H9 (cell line): ENCODE results near the gene KHSRP. TPM values are rescaled to one million over a fixed set of nuclear protein-coding genes. Genes with fewer than 3 reads are reported as not detected.

Source experiments
- DNase-seq: peaks from one replicate; pipeline ENCODE4 v3.0.0-alpha.2; 2017
- H2AFZ ChIP-seq: one replicate; pipeline ENCODE4 v1.6.1; 2013; ENCODE audit warnings: mild to moderate bottlenecking, low read length, control low read depth, moderate library complexity
- H2AK5ac ChIP-seq: 2 replicates; pipeline ENCODE4 v1.6.1; 2013; ENCODE audit warnings: low read length, control low read depth, mixed read lengths; ENCODE audit not compliant: insufficient read length
- H2BK120ac ChIP-seq: one replicate; pipeline ENCODE4 v1.6.1; 2013; ENCODE audit warnings: low read depth, mild to moderate bottlenecking, low read length, control low read depth, inconsistent platforms; ENCODE audit not compliant: poor library complexity, severe bottlenecking
- H2BK12ac ChIP-seq: 2 replicates; pipeline ENCODE4 v1.6.1; 2013; ENCODE audit warnings: low read length, control low read depth, mixed read lengths, low read depth; ENCODE audit not compliant: insufficient read length
- H2BK15ac ChIP-seq: 2 replicates; pipeline ENCODE4 v1.6.1; 2013; ENCODE audit warnings: low read depth, low read length, control low read depth
- H2BK20ac ChIP-seq: one replicate; pipeline ENCODE4 v1.6.1; 2013; ENCODE audit warnings: low read depth, mild to moderate bottlenecking, low read length, control low read depth, inconsistent platforms; ENCODE audit not compliant: poor library complexity, severe bottlenecking
- H2BK5ac ChIP-seq: 2 replicates; pipeline ENCODE4 v1.6.1; 2013; ENCODE audit warnings: low read length, control low read depth, mixed read lengths; ENCODE audit not compliant: insufficient read length
- H3K14ac ChIP-seq: 2 replicates; pipeline ENCODE4 v1.6.1; 2013; ENCODE audit warnings: low read length, control low read depth; ENCODE audit not compliant: insufficient read depth
- H3K18ac ChIP-seq: 2 replicates; pipeline ENCODE4 v1.6.1; 2013; ENCODE audit warnings: low read depth, mild to moderate bottlenecking, mixed read lengths, low read length, control low read depth; ENCODE audit not compliant: insufficient read length
- H3K23ac ChIP-seq: 2 replicates; pipeline ENCODE4 v1.6.1; 2013; ENCODE audit warnings: low read length, control low read depth, mixed read lengths, low read depth; ENCODE audit not compliant: insufficient read length
- H3K23me2 ChIP-seq: 2 replicates; pipeline ENCODE4 v1.6.1; 2013; ENCODE audit warnings: low read depth, mild to moderate bottlenecking, mixed read lengths, low read length, control low read depth; ENCODE audit not compliant: insufficient read length, poor library complexity, severe bottlenecking
- H3K27ac ChIP-seq: 2 replicates; pipeline ENCODE4 v1.5.1; 2013; ENCODE audit warnings: low read length, control low read depth, mixed read lengths, low read depth; ENCODE audit not compliant: insufficient read length
- H3K27me3 ChIP-seq: 2 replicates; pipeline ENCODE4 v1.6.1; 2013; ENCODE audit warnings: low read length, control low read depth, inconsistent platforms; ENCODE audit not compliant: insufficient read depth
- H3K4ac ChIP-seq: 2 replicates; pipeline ENCODE4 v1.6.1; 2013; ENCODE audit warnings: low read depth, mild to moderate bottlenecking, control low read depth, inconsistent platforms, low read length, moderate library complexity
- H3K4me1 ChIP-seq: 2 replicates; pipeline ENCODE4 v1.6.1; 2013; ENCODE audit warnings: low read length, control low read depth, inconsistent platforms; ENCODE audit not compliant: insufficient read depth
- H3K4me2 ChIP-seq: 2 replicates; pipeline ENCODE4 v1.6.1; 2013; ENCODE audit warnings: low read length, control low read depth, mixed read lengths; ENCODE audit not compliant: insufficient read length, insufficient read depth
- H3K56ac ChIP-seq: 2 replicates; pipeline ENCODE4 v1.6.1; 2013; ENCODE audit warnings: low read depth, mild to moderate bottlenecking, mixed read lengths, low read length, control low read depth; ENCODE audit not compliant: insufficient read length
- H3K79me1 ChIP-seq: 2 replicates; pipeline ENCODE4 v1.6.1; 2013; ENCODE audit warnings: low read depth, mild to moderate bottlenecking, moderate library complexity, low read length, control low read depth, inconsistent platforms; ENCODE audit not compliant: insufficient read depth, poor library complexity, severe bottlenecking
- H3K79me2 ChIP-seq: 2 replicates; pipeline ENCODE4 v1.6.1; 2013; ENCODE audit warnings: low read length, control low read depth, inconsistent platforms; ENCODE audit not compliant: insufficient read depth
- H3K9ac ChIP-seq: 2 replicates; pipeline ENCODE4 v1.6.1; 2013; ENCODE audit warnings: low read length, control low read depth, mixed read lengths; ENCODE audit not compliant: insufficient read length; ENCODE audit errors: extremely low read depth
- H3K9me3 ChIP-seq: one replicate; pipeline ENCODE4 v1.6.1; 2013; ENCODE audit warnings: low read depth, low read length, inconsistent platforms; ENCODE audit not compliant: control insufficient read depth
- H3T11ph ChIP-seq: one replicate; pipeline ENCODE4 v1.6.1; 2013; ENCODE audit warnings: mild to moderate bottlenecking, low read length, control low read depth, inconsistent platforms
- H4K20me1 ChIP-seq: one replicate; pipeline ENCODE4 v1.6.1; 2013; ENCODE audit not compliant: control insufficient read depth, insufficient read length, insufficient read depth
- H4K5ac ChIP-seq: 2 replicates; pipeline ENCODE4 v1.6.1; 2013; ENCODE audit warnings: low read depth, mild to moderate bottlenecking, mixed read lengths, low read length, control low read depth; ENCODE audit not compliant: insufficient read length
- H4K8ac ChIP-seq: replicated peaks from 2 replicates; pipeline ENCODE4 v1.6.1; 2013; ENCODE audit warnings: low read length, control low read depth, mixed read lengths, low read depth; ENCODE audit not compliant: insufficient read length
- H4K91ac ChIP-seq: 2 replicates; pipeline ENCODE4 v1.6.1; 2013; ENCODE audit warnings: low read depth, mild to moderate bottlenecking, moderate library complexity, mixed read lengths, low read length, control low read depth; ENCODE audit not compliant: insufficient read length
- H3K27ac Mint-ChIP-seq, 3 experiments: 2 replicates in 2 of 3; 3 replicates in 1 of 3; pipeline ENCODE4 v1.8.0; 2020 to 2021; ENCODE audit warnings: mixed read lengths in 3 of 3, mild to moderate bottlenecking in 1 of 3, moderate library complexity in 1 of 3
- H3K27me3 Mint-ChIP-seq: 2 replicates; pipeline ENCODE4 v1.8.0; 2021; ENCODE audit warnings: low read depth, mild to moderate bottlenecking, moderate library complexity, mixed read lengths
- H3K36me3 Mint-ChIP-seq, 3 experiments: 2 replicates in 2 of 3; 3 replicates in 1 of 3; pipeline ENCODE4 v1.8.0; 2020 to 2021; ENCODE audit warnings: low read depth in 3 of 3, mixed read lengths in 3 of 3; ENCODE audit not compliant: insufficient read depth in 1 of 3
- H3K4me1 Mint-ChIP-seq, 2 experiments: 2 replicates each; pipeline ENCODE4 v1.8.0; 2020; ENCODE audit warnings: mixed read lengths in 2 of 2
- H3K4me3 Mint-ChIP-seq, 2 experiments: 2 replicates in 1 of 2; 3 replicates in 1 of 2; pipeline ENCODE4 v1.8.0; 2020 to 2021; ENCODE audit warnings: mild to moderate bottlenecking in 2 of 2, mixed read lengths in 2 of 2, moderate library complexity in 1 of 2
- H3K9me3 Mint-ChIP-seq, 2 experiments: 2 replicates in 1 of 2; 3 replicates in 1 of 2; pipeline ENCODE4 v1.8.0; 2020; ENCODE audit warnings: mild to moderate bottlenecking in 2 of 2, mixed read lengths in 2 of 2, moderate library complexity in 1 of 2
- WGBS: extraction: QIAGEN DNeasy Blood & Tissue Kit; methylation state at CpG from one replicate; pipeline ENCODE4 v1.1.7; 2013; ENCODE audit warnings: missing lambda C conversion rate, low lambda C conversion rate, mixed read lengths; ENCODE audit not compliant: insufficient read length; ENCODE audit errors: extremely low coverage; 5-methylcytosine and 5-hydroxymethylcytosine counted together
- total RNA-seq: library from RNA; stranded (reverse); gene quantifications from 2 replicates; pipeline ENCODE4 v1.2.1, GENCODE V29; 2021
- TF ChIP-seq, protein P1 (sequence below): fragments of 200-600 bp; sonication (generic); conservative IDR thresholded peaks from 3 replicates; pipeline ENCODE4 v1.8.0; 2021; ENCODE audit warnings: antibody characterized with exemption, mild to moderate bottlenecking

The KHSRP gene
- total RNA-seq, 1 experiment from 2014 or later = 602 TPM

DNA sequence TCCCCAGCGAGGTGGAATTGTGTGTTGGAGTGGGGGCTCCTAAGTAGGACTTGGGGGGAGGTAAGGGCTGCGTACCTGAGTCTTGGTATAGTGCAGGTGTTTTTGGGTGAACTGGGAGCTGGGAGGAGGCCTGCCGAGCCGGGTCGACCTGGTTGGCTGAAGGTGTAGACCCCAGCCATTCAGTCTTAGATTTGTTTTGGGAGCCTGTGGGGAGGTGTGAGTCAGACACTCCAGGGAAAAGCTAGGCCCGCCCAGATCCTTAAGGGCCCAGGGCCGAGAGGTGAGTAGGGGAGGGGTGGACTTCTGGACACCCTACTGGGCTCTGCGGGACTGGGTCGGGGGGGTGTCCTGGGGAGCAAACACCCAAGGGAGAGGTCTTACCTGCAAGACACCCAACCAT lies 40.4 kb upstream of the KHSRP start:
- no peak overlapping the region for H2BK5ac ChIP-seq
- no peaks in the 10 kb centered on the region for H3K79me2 ChIP-seq
- H2AFZ ChIP-seq = no peak overlapping the region
- Mint-ChIP-seq H3K27ac (peak overlapping the region in 2 of 3 experiments; percentile 41 to 77; a peak in 3 of 7 replicates), H3K36me3 (peaks cover 0 to 31% (median 23%) of the 10 kb centered on the region in 3 experiments; a peak in 5 of 7 replicates), H3K27me3 (peaks cover 7% of the 10 kb centered on the region), H3K4me1 (peaks cover 11 to 27% of the 10 kb centered on the region in 2 experiments), H3K9me3 (no peaks in the 10 kb centered on the region; a peak in 1 of 5 replicates), H3K4me3 (peak overlapping the region; percentile 83 to 91)
- H3T11ph ChIP-seq = no peak overlapping the region
- H3K9ac ChIP-seq = no peak overlapping the region
- no peak overlapping the region for H3K23ac ChIP-seq
- H4K5ac ChIP-seq = no peak overlapping the region
- H2AK5ac ChIP-seq = no peak overlapping the region
- H3K14ac ChIP-seq = 0 out of 2 replicates have a peak overlapping the region, but pooled peaks have one; percentile 34
- no peak for DNase-seq
- H3K4me1 ChIP-seq = no peaks in the 10 kb centered on the region
- no peak overlapping the region for H2BK20ac ChIP-seq
- peaks cover 6% of the 10 kb centered on the region for H3K23me2 ChIP-seq
- TF ChIP-seq, protein P1, sequence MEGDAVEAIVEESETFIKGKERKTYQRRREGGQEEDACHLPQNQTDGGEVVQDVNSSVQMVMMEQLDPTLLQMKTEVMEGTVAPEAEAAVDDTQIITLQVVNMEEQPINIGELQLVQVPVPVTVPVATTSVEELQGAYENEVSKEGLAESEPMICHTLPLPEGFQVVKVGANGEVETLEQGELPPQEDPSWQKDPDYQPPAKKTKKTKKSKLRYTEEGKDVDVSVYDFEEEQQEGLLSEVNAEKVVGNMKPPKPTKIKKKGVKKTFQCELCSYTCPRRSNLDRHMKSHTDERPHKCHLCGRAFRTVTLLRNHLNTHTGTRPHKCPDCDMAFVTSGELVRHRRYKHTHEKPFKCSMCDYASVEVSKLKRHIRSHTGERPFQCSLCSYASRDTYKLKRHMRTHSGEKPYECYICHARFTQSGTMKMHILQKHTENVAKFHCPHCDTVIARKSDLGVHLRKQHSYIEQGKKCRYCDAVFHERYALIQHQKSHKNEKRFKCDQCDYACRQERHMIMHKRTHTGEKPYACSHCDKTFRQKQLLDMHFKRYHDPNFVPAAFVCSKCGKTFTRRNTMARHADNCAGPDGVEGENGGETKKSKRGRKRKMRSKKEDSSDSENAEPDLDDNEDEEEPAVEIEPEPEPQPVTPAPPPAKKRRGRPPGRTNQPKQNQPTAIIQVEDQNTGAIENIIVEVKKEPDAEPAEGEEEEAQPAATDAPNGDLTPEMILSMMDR = no peak
- no peaks in the 10 kb centered on the region for H3K27me3 ChIP-seq
- H3K56ac ChIP-seq = no peak overlapping the region
- H3K79me1 ChIP-seq = no peaks in the 10 kb centered on the region
- H4K8ac ChIP-seq = no peak overlapping the region
- H3K9me3 ChIP-seq = no peaks in the 10 kb centered on the region
- no CpG with 5 or more reads among the region's 9 CpGs for WGBS
- H2BK15ac ChIP-seq = no peak overlapping the region; the same call in 1 of the 2 replicates
- no peak overlapping the region for H3K4ac ChIP-seq
- peak overlapping the region; percentile 42 for H3K4me2 ChIP-seq
- H4K91ac ChIP-seq = no peak overlapping the region
- H4K20me1 ChIP-seq = no peaks in the 10 kb centered on the region
- no peak overlapping the region for H2BK120ac ChIP-seq
- no peak overlapping the region for H2BK12ac ChIP-seq
- H3K27ac ChIP-seq = no peak overlapping the region
- H3K18ac ChIP-seq = no peak overlapping the region
